Measurements from ENCODE around the gene NAA10. TPM values are rescaled to one million over a fixed set of nuclear protein-coding genes. Genes with fewer than 3 reads are reported as not detected.

The NAA10 gene
- total and polyA plus RNA-seq, 2 donors = 24.7 to 139 TPM

- Histone ChIP-seq H3K27ac (ENCODE audit: low read depth) (no peak overlapping the region), H3K4me1 (ENCODE audit: insufficient read depth) (no peaks in the 10 kb centered on the region), H3K4me3 (ENCODE audit: low read depth, low read length) (no peak overlapping the region), H3K36me3 (ENCODE audit: insufficient read depth) (peaks cover 2% of the 10 kb centered on the region)
- WGBS = 60% methylated on average over 30 of the region's 30 CpGs
- DNase-seq (ENCODE audit: extremely low spot score) = no peak
Measured at GRCh38 chrX:153948847-153949805, 14.3 kb upstream of the NAA10 start.

GRCh38 chrX:153948002-153948466 lies 13.2 kb upstream of the NAA10 start:
- H3K4me1 ChIP-seq (ENCODE audit: insufficient read depth) = no peaks in the 10 kb centered on the region

GRCh38 chrX:153947009-153947769 lies 12.4 kb upstream of the NAA10 start:
- Histone ChIP-seq H3K36me3 (ENCODE audit: insufficient read depth) (peaks cover 2% of the 10 kb centered on the region), H3K27ac (ENCODE audit: low read depth) (no peak overlapping the region), H3K4me3 (ENCODE audit: low read depth, low read length) (no peak overlapping the region), H3K4me1 (ENCODE audit: insufficient read depth) (no peaks in the 10 kb centered on the region)
- no peak for DNase-seq (ENCODE audit: extremely low spot score)
- WGBS = 38% methylated on average over 19 of the region's 19 CpGs

More at GRCh38 chrX:153948002-153948466, 13.2 kb upstream of the NAA10 start:
- 58% methylated on average over 10 of the region's 10 CpGs for WGBS
- no peak for DNase-seq (ENCODE audit: extremely low spot score)
- Histone ChIP-seq H3K4me3 (ENCODE audit: low read depth, low read length) (no peak overlapping the region), H3K36me3 (ENCODE audit: insufficient read depth) (peaks cover 2% of the 10 kb centered on the region), H3K27ac (ENCODE audit: low read depth) (no peak overlapping the region)

GRCh38 chrX:153945956-153946943 lies 11.4 kb upstream of the NAA10 start:
- H3K4me3 ChIP-seq (ENCODE audit: low read depth, low read length) = no peak overlapping the region
- peaks cover 2% of the 10 kb centered on the region for H3K36me3 ChIP-seq (ENCODE audit: insufficient read depth)
- H3K27ac ChIP-seq (ENCODE audit: low read depth) = no peak overlapping the region
- 83% methylated on average over 24 of the region's 24 CpGs for WGBS
- no peaks in the 10 kb centered on the region for H3K4me1 ChIP-seq (ENCODE audit: insufficient read depth)
- no peak for DNase-seq (ENCODE audit: extremely low spot score)

- Histone ChIP-seq H3K4me3 (ENCODE audit: low read depth, low read length) (no peak overlapping the region), H3K27ac (ENCODE audit: low read depth) (no peak overlapping the region), H3K36me3 (ENCODE audit: insufficient read depth) (peaks cover 2% of the 10 kb centered on the region), H3K4me1 (ENCODE audit: insufficient read depth) (no peaks in the 10 kb centered on the region)
- DNase-seq (ENCODE audit: extremely low spot score) = no peak
- WGBS = 54% methylated on average over 6 of the region's 6 CpGs
Measured at GRCh38 chrX:153944800-153945150, 9.9 kb upstream of the NAA10 start.

GRCh38 chrX:153944140-153944799 lies 9.4 kb upstream of the NAA10 start, which contains the start of gene RENBP:
RENBP (minus strand) TSS chrX:153944643; CDS start chrX:153944610, 33 bp downstream.
- Histone ChIP-seq H3K4me1 (ENCODE audit: insufficient read depth) (no peaks in the 10 kb centered on the region), H3K36me3 (ENCODE audit: insufficient read depth) (peaks cover under 1% of the 10 kb centered on the region), H3K4me3 (ENCODE audit: low read depth, low read length) (no peak within 1 kb of the TSS), H3K27ac (ENCODE audit: low read depth) (no peak within 1 kb of the TSS)
- 28% methylated on average over 31 of the region's 31 CpGs for WGBS
- no peak for DNase-seq (ENCODE audit: extremely low spot score)

GRCh38 chrX:153941336-153942252 lies 6.8 kb upstream of the NAA10 start:
- no peaks in the 10 kb centered on the region for H3K36me3 ChIP-seq (ENCODE audit: insufficient read depth)
- H3K4me1 ChIP-seq (ENCODE audit: insufficient read depth) = no peaks in the 10 kb centered on the region
- 51% methylated on average over 23 of the region's 23 CpGs for WGBS
- no peak overlapping the region for H3K4me3 ChIP-seq (ENCODE audit: low read depth, low read length)
- DNase-seq (ENCODE audit: extremely low spot score) = no peak
- H3K27ac ChIP-seq (ENCODE audit: low read depth) = no peak overlapping the region

- Histone ChIP-seq H3K36me3 (ENCODE audit: insufficient read depth) (no peaks in the 10 kb centered on the region), H3K4me1 (ENCODE audit: insufficient read depth) (no peaks in the 10 kb centered on the region), H3K27ac (ENCODE audit: low read depth) (no peak overlapping the region), H3K4me3 (ENCODE audit: low read depth, low read length) (no peak overlapping the region)
- DNase-seq (ENCODE audit: extremely low spot score) = no peak
- WGBS = 57% methylated on average over 7 of the region's 7 CpGs
Measured at GRCh38 chrX:153939573-153939972, 4.7 kb upstream of the NAA10 start.

- H3K36me3 ChIP-seq (ENCODE audit: insufficient read depth) = no peaks in the 10 kb centered on the region
- H3K4me3 ChIP-seq (ENCODE audit: low read depth, low read length) = no peak overlapping the region
- 76% methylated on average over 10 of the region's 10 CpGs for WGBS
- no peak for DNase-seq (ENCODE audit: extremely low spot score)
- no peak overlapping the region for H3K27ac ChIP-seq (ENCODE audit: low read depth)
- no peaks in the 10 kb centered on the region for H3K4me1 ChIP-seq (ENCODE audit: insufficient read depth)
Measured at GRCh38 chrX:153938226-153938786, 3.5 kb upstream of the NAA10 start.

GRCh38 chrX:153937056-153937455 lies 2.2 kb upstream of the NAA10 start:
- no peaks in the 10 kb centered on the region for H3K36me3 ChIP-seq (ENCODE audit: insufficient read depth)
- no peaks in the 10 kb centered on the region for H3K4me1 ChIP-seq (ENCODE audit: insufficient read depth)
- no peak for DNase-seq (ENCODE audit: extremely low spot score)
- WGBS = 89% methylated on average over 3 of the region's 3 CpGs
- H3K4me3 ChIP-seq (ENCODE audit: low read depth, low read length) = no peak overlapping the region
- no peak overlapping the region for H3K27ac ChIP-seq (ENCODE audit: low read depth)

- Histone ChIP-seq H3K4me3 (ENCODE audit: low read depth, low read length) (peak overlapping the region; percentile 82), H3K36me3 (ENCODE audit: insufficient read depth) (no peaks in the 10 kb centered on the region), H3K27ac (ENCODE audit: low read depth) (no peak overlapping the region), H3K4me1 (ENCODE audit: insufficient read depth) (no peaks in the 10 kb centered on the region)
- no peak for DNase-seq (ENCODE audit: extremely low spot score)
- 8% methylated on average over 28 of the region's 32 CpGs for WGBS
Measured at GRCh38 chrX:153935326-153935851, 552 bp upstream of the NAA10 start.
